ENCODE results near the gene SRSF10. TPM values are rescaled to one million over a fixed set of nuclear protein-coding genes. Genes with fewer than 3 reads are reported as not detected.
A peak's percentile ranks its signal among the peaks of the same experiment; 100 is the strongest.
"Not testable (repeated sequence)": the region's sequence is repeated elsewhere in the genome, so short reads cannot be mapped to it uniquely, and the experiment has no call there.

SRSF10 gene
- total and polyA plus RNA-seq, 12 donors: 32.9 to 70.2 (median 52.8) TPM

DNA sequence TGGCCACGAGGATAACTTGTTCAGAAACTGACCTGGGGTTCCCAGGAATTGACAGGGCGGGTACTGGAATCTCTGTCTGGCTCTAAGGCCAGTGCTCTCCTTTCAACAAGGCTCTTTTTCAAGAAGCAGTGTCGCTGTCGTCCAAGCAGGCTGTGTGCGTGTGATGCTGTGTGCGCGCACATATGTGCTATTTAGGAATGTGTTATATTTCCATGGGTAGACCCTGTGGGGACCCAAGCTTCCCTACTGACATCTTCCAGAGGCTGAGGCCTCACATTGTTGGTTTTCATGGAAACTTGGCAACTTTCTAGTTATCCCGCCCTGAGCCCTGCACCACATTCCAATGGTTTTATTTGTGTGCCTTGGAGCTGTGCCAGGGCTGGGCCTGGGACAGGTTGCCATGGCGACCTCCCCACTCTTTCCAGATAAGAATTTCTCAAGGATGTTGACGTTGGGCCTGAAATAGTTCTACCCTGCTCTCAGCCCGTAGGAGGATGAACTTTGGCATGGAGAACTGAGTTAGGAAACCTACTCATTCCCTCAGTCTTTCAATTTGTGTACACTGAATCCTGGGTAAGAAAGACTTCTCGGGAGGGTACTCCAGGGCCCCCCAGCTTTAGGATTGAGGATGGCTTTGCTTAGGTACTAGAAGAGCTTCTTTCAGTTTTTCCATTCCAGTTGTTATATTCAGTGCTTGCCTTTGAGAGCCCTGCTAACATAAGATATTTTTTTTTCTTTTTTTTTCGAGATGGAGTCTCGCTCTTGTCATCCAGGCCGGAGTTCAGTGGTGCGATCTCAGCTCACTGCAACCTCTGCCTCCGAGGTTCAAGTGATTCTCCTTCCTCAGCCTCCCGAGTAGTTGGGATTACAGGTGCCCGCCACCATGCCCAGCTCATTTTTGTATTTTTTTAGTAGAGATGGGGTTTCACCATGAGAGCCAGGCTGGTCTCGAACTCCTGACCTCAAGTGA lies 38.8 kb upstream of the SRSF10 start:
- H3K36me3 ChIP-seq: no peaks in the 10 kb centered on the region
- DNase-seq: peak; percentile 93 to 99
- H3K4me3 ChIP-seq: peak overlapping the region in 6 of 10 donors; percentile 5 to 11 (median 10)
- H3K27me3 ChIP-seq: no peaks in the 10 kb centered on the region
- peak; percentile 83 to 92 (median 89) for ATAC-seq
- no peaks in the 10 kb centered on the region for H3K9me3 ChIP-seq
- whole genome bisulfite sequencing, 2 donors: 26 to 27% methylated on average over 20 of the region's 20 CpGs
- TF ChIP-seq, protein P1, sequence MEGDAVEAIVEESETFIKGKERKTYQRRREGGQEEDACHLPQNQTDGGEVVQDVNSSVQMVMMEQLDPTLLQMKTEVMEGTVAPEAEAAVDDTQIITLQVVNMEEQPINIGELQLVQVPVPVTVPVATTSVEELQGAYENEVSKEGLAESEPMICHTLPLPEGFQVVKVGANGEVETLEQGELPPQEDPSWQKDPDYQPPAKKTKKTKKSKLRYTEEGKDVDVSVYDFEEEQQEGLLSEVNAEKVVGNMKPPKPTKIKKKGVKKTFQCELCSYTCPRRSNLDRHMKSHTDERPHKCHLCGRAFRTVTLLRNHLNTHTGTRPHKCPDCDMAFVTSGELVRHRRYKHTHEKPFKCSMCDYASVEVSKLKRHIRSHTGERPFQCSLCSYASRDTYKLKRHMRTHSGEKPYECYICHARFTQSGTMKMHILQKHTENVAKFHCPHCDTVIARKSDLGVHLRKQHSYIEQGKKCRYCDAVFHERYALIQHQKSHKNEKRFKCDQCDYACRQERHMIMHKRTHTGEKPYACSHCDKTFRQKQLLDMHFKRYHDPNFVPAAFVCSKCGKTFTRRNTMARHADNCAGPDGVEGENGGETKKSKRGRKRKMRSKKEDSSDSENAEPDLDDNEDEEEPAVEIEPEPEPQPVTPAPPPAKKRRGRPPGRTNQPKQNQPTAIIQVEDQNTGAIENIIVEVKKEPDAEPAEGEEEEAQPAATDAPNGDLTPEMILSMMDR (IDR thresholded peaks at IDR 0.05): peak in 1 of 9 donors; percentile 11
- intact Hi-C loops (cut with DNase I): loop anchor here in 4 of 10 donors (2.0 to 5.0 kb wide), 3 partner anchors 37 to 60 kb away; partner anchors contain the start of genes SRSF10 (in 3 of the 4) and PNRC2 (in 2 of the 4)
- H3K4me1 ChIP-seq: peaks cover 52 to 85% (median 68%) of the 10 kb centered on the region in 9 donors
- peak overlapping the region; percentile 74 to 97 (median 92) for H3K27ac ChIP-seq

DNA sequence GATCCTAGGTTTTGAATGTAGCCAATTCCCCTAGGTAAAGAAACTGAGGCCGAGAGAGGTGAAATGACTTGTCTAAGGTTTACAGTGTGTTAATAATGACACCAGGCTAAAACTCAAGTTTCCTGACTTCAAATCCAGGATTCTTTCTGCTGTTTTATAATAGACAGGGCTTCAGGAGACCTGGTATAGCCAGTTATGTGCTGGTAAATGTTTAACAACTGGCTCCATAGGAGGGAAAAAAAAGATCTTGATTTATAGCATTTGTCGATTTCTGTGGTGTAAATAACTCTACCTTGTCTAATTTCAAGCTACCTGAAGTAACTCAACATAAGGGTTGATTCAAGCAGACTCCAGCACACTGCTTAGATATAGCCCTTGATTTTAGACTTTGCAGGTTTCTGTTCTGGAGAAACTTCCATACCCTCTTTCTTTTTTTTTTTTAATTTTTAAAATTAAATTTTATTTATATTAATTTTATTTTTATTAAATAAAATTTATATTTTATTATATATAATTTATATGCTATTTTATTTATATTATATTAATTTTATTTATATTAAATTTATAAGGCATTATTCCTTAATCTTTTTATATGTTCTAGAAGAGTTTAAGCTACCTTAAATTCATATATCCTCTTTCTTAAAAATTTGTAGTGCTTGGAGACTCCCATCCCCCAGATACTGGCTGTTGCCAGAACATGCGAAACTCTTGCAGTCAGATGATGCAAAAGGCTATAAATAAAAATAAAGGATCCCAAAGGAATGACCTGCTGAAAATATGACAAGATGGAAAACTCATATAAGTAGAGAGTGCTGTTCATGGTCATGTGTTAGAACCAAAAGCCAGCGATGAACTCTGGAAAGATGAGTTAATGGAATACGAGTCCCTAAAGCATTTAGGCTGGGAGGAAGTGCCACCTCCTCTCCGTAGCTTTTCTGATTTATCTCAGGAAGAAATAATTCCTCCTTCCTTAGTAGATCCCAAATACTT lies 35.4 kb upstream of the SRSF10 start:
- DNase-seq: peak in 1 of 2 donors; percentile 63
- WGBS, 2 donors: 26 to 30% methylated on average over 6 of the region's 6 CpGs
- peaks cover 35 to 69% (median 49%) of the 10 kb centered on the region in 9 donors for H3K4me1 ChIP-seq

DNA sequence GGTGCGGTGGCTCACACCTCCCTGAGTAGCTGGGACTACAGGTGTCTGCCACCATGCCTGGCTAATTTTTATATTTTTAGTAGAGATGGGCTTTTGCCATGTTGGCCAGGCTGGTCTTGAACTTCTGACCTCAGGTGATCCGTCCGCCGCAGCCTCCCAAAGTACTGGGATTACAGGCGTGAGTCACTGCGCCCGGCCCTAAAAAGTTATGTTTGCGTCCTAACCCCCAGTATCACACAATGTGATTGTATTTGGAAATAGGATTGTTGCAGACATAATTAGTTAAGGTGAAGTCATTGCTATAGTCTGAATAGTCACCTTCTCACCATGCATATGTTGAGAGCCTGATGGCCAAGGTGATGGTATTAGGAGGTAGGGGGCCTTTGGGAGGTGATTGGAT lies 32.8 kb upstream of the SRSF10 start:
- Histone ChIP-seq H3K4me1 (peaks cover 15 to 52% (median 33%) of the 10 kb centered on the region in 9 donors), H3K9me3 (peaks cover 0 to 10% (median 0%) of the 10 kb centered on the region in 11 donors)
- DNase-seq; H3K27me3 ChIP-seq; intact Hi-C loops (cut with DNase I); ATAC-seq; H3K4me3 ChIP-seq; H3K27ac ChIP-seq; H3K36me3 ChIP-seq: not testable (repeated sequence)
- 96 to 97% methylated on average over 8 of the region's 8 CpGs for WGBS, 2 donors

More for the DNA sequence above, 35.4 kb upstream of the SRSF10 start:
- Histone ChIP-seq H3K36me3 (no peaks in the 10 kb centered on the region), H3K9me3 (peaks cover 0 to 10% (median 0%) of the 10 kb centered on the region in 11 donors), H3K4me3 (no peak overlapping the region), H3K27ac (peak overlapping the region; percentile 49 to 97 (median 91)), H3K27me3 (no peaks in the 10 kb centered on the region)
- intact Hi-C loops (cut with DNase I): loop anchor here in 3 of 10 donors (2.0 to 5.0 kb wide), 2 partner anchors 33 to 35 kb away; partner anchors contain the start of gene SRSF10 (in 3 of the 3)
- peak; percentile 27 to 72 (median 61) for ATAC-seq
- TF ChIP-seq, protein P1 (IDR thresholded peaks at IDR 0.05): no peak

DNA sequence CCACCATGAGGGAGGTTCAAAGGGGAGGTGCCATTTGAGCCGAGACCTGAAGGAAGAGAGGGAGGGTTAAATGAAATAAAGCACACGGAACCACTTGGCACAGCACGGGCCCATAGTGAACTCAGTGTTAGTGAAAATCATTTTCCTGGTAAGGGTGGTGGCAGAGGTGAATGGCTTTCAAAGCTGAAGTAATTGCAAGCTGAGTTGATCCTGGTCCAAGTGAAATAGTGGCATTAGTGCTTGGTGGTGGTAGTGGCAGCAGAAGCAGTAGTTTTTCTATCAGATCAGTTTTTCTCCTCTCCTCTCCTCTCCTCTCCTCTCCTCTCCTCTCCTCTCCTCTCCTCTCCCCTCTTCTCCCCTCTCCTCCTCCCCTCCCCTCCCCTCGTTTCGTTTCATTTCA lies 30.5 kb upstream of the SRSF10 start:
- TF ChIP-seq, protein P1 (IDR thresholded peaks at IDR 0.05): no peak
- 64 to 66% methylated on average over 3 to 5 of the region's 5 CpGs for WGBS, 2 donors
- ATAC-seq: no peak

More for the DNA sequence above, 30.5 kb upstream of the SRSF10 start:
- peaks cover 2 to 37% (median 17%) of the 10 kb centered on the region in 9 donors for H3K4me1 ChIP-seq
- H3K4me3 ChIP-seq: no peak overlapping the region
- H3K36me3 ChIP-seq: no peaks in the 10 kb centered on the region
- peaks cover 0 to 19% (median 0%) of the 10 kb centered on the region in 11 donors for H3K9me3 ChIP-seq
- H3K27me3 ChIP-seq: no peaks in the 10 kb centered on the region
- no peak for DNase-seq
- intact Hi-C loops (cut with DNase I): no loop called here
- H3K27ac ChIP-seq: no peak overlapping the region

Data from heart right ventricle (tissue), 16 donors.